Cardiac muscle cell (in vitro differentiated cells and primary cell): ENCODE measurements around the gene MLN. TPM values are rescaled to one million over a fixed set of nuclear protein-coding genes. Genes with fewer than 3 reads are reported as not detected.

Experiments
- DNase-seq, 2 donors: peaks; one replicate each; pipeline versions ENCODE4 v3.0.0 to v3.0.0-alpha.2; 2010 to 2017; ENCODE audit warnings: low read depth in 1 of 2, low spot score in 1 of 2
- H3K27ac ChIP-seq: fragments of 200-600 bp; sonication (generic); 2 replicates; pipeline ENCODE4 v1.5.1; 2016
- H3K27me3 ChIP-seq: fragments of 200-600 bp; sonication (generic); 2 replicates; pipeline ENCODE4 v1.6.0; 2016; ENCODE audit warnings: control low read depth
- H3K36me3 ChIP-seq: fragments of 200-600 bp; sonication (generic); 2 replicates; pipeline ENCODE4 v1.5.1; 2016; ENCODE audit warnings: control low read depth
- H3K4me1 ChIP-seq: fragments of 200-600 bp; sonication (generic); 2 replicates; pipeline ENCODE4 v1.8.1; 2017; ENCODE audit warnings: low read depth, mild to moderate bottlenecking, mixed run types
- H3K4me3 ChIP-seq: fragments of 200-600 bp; sonication (generic); 2 replicates; pipeline ENCODE4 v1.5.1; 2016; ENCODE audit warnings: mild to moderate bottlenecking
- H3K9me3 ChIP-seq: fragments of 200-600 bp; sonication (generic); 2 replicates; pipeline ENCODE4 v1.5.1; 2017; ENCODE audit warnings: low read depth, mild to moderate bottlenecking, control low read depth
- polyA plus RNA-seq: library from polyadenylated mRNA; unstranded; fragments of >200 nt; fragmentation: Nextera tagmentation; extraction: Ambion mirVana; gene quantifications from 2 replicates; pipeline ENCODE4 v1.2.1, GENCODE V29; 2016
- total RNA-seq: library from RNA; depleted of rRNA; stranded (reverse); fragments of >200 nt; gene quantifications from 2 replicates; pipeline ENCODE4 v1.2.3, GENCODE V29; 2016
- TF ChIP-seq, protein P1 (sequence below): IDR thresholded peaks from 2 replicates; pipeline ENCODE4 v1.5.1; 2012; ENCODE audit warnings: low read depth, mild to moderate bottlenecking, low read length

Gene MLN
- total and polyA plus RNA-seq, 2 experiments from 2014 or later: 0.55 TPM; not detected in 1

- no peak for DNase-seq
- TF ChIP-seq, protein P1, sequence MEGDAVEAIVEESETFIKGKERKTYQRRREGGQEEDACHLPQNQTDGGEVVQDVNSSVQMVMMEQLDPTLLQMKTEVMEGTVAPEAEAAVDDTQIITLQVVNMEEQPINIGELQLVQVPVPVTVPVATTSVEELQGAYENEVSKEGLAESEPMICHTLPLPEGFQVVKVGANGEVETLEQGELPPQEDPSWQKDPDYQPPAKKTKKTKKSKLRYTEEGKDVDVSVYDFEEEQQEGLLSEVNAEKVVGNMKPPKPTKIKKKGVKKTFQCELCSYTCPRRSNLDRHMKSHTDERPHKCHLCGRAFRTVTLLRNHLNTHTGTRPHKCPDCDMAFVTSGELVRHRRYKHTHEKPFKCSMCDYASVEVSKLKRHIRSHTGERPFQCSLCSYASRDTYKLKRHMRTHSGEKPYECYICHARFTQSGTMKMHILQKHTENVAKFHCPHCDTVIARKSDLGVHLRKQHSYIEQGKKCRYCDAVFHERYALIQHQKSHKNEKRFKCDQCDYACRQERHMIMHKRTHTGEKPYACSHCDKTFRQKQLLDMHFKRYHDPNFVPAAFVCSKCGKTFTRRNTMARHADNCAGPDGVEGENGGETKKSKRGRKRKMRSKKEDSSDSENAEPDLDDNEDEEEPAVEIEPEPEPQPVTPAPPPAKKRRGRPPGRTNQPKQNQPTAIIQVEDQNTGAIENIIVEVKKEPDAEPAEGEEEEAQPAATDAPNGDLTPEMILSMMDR: no peak
- Histone ChIP-seq H3K27ac (no peak overlapping the region), H3K4me1 (peaks cover 8% of the 10 kb centered on the region), H3K27me3 (no peaks in the 10 kb centered on the region), H3K9me3 (no peaks in the 10 kb centered on the region), H3K36me3 (peaks cover 63% of the 10 kb centered on the region), H3K4me3 (no peak overlapping the region)
These were observed 23.9 kb downstream of the MLN start for GRCh38 chr6:33779895-33780294.

GRCh38 chr6:33779290-33779689 lies 24.5 kb downstream of the MLN start:
- TF ChIP-seq, protein P1: no peak
- Histone ChIP-seq H3K9me3 (no peaks in the 10 kb centered on the region), H3K4me1 (peaks cover 8% of the 10 kb centered on the region), H3K27ac (no peak overlapping the region), H3K4me3 (no peak overlapping the region), H3K27me3 (no peaks in the 10 kb centered on the region), H3K36me3 (peaks cover 65% of the 10 kb centered on the region)
- DNase-seq: peak in 1 of 2 donors; percentile 29

DNA sequence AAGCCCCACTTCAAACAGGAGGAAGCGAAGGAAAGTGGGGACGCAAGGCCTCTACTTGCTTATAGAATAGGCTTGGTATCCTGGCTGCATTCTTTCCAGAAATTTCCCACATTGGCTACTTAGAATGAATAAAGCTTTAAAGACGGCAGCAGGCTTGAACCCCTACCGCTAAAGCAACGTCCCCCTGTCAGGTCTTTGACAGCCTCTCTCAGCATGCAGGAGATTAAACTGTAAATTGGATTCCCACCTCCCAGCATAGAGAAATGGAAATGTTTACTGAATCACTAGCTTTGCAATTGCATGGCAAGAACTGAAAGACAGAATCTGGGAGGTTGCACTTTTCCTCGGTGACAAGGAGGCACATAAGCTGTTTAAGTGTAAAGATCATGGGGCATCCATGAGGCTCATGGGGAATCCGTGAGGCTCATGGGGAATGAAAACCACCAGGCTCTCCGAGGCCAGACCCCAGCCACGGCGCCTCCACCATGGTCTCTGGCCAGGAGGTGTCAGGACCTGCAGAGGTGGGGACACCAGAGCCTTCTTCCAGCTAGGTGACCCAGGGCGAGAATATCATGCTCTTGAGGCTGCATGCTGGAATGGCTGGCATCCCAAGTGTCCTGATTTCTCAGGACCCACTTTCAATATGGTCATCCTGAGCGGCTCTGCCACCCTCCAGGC lies 25.2 kb downstream of the MLN start:
- TF ChIP-seq, protein P1: no peak
- Histone ChIP-seq H3K4me3 (no peak overlapping the region), H3K27ac (no peak overlapping the region), H3K36me3 (peaks cover 60% of the 10 kb centered on the region), H3K4me1 (peaks cover 8% of the 10 kb centered on the region), H3K9me3 (no peaks in the 10 kb centered on the region), H3K27me3 (no peaks in the 10 kb centered on the region)
- DNase-seq: no peak

DNA sequence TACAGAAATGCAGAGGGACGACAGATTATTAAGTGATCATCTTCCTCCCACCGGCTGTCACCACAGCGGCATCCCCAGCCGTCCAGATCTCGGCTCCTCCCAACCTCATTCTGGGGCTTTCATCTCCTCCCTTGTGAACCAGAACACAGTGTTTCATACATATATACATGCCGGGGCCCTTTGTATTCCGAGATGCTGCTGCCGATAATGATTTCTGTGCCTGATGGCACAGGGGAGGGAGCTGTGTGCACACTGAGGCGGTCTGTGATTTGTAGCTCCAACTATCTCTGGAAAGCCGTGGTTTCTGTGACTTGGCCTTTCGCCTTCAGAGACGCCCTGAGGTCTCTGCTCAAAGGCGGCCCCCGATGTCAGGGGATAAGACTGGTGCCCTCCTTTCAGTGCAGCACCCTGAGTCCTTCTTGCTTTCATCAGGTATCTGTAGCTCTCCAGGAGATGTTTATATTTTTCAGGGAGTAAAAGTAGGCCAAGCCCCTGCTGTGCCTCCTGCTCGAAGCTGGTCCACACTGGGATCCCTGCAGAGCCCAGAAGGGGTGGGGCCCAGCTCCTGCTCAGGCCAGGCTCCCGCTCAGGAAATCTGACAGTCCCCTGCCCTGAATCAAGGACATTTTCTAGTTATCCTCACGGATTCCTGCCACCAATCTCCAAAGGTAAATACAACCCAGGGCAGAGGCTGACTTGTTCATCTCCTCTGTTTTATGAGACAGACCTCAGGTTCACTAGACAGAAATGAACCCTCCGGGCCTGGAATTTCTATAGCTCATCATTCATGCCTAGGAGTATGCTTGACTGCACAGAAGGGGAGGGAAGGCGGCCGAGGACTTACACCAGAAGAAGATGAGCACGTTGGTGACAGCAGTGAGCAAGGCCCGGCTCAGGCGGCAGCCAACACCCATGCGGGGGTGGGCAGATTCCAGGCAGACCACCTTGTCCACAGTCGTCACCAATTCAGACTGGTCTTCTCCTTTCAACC lies 26.1 kb downstream of the MLN start:
- Histone ChIP-seq H3K4me1 (peaks cover 8% of the 10 kb centered on the region), H3K27ac (no peak overlapping the region), H3K36me3 (peaks cover 54% of the 10 kb centered on the region), H3K9me3 (no peaks in the 10 kb centered on the region), H3K4me3 (no peak overlapping the region), H3K27me3 (no peaks in the 10 kb centered on the region)
- TF ChIP-seq, protein P1: no peak
- DNase-seq: no peak

- H3K9me3 ChIP-seq: no peaks in the 10 kb centered on the region
- H3K27me3 ChIP-seq: no peaks in the 10 kb centered on the region
- DNase-seq: no peak
- peaks cover 8% of the 10 kb centered on the region for H3K4me1 ChIP-seq
- peaks cover 60% of the 10 kb centered on the region for H3K36me3 ChIP-seq
- TF ChIP-seq, protein P1: no peak
- no peak overlapping the region for H3K27ac ChIP-seq
- H3K4me3 ChIP-seq: no peak overlapping the region
These were observed 27.0 kb downstream of the MLN start for GRCh38 chr6:33776764-33777163.
